DND-41 (cell line): ENCODE data around the gene PPP1CB.

ENCODE experiments used
- ATAC-seq: fragments of 200-7000 bp; cut with Tn5 transposase; 3 replicates; pipeline ENCODE4 v1.9.1; 2021; ENCODE audit warnings: low read depth; ENCODE audit not compliant: insufficient read depth
- DNase-seq: peaks from one replicate; pipeline ENCODE4 v3.0.0-alpha.2; 2020
- H2AFZ ChIP-seq: 2 replicates; pipeline ENCODE4 v1.6.0; 2012; ENCODE audit warnings: low read depth, low read length
- H3K27ac ChIP-seq: 2 replicates; pipeline ENCODE4 v1.5.1; 2012; ENCODE audit warnings: low read length, inconsistent platforms
- H3K27me3 ChIP-seq: fragments of 200-600 bp; sonication (generic); 2 replicates; pipeline ENCODE4 v1.6.0; 2012; ENCODE audit warnings: low read length, mild to moderate bottlenecking, inconsistent platforms; ENCODE audit not compliant: insufficient read depth, poor library complexity
- H3K36me3 ChIP-seq: 2 replicates; pipeline ENCODE4 v1.5.1; 2012; ENCODE audit warnings: low read length, inconsistent platforms; ENCODE audit not compliant: insufficient read depth
- H3K4me1 ChIP-seq: 2 replicates; pipeline ENCODE4 v1.5.1; 2012; ENCODE audit warnings: mild to moderate bottlenecking, low read length; ENCODE audit not compliant: insufficient read depth
- H3K4me2 ChIP-seq: 2 replicates; pipeline ENCODE4 v1.6.0; 2012; ENCODE audit warnings: mild to moderate bottlenecking, moderate library complexity, low read length, inconsistent platforms; ENCODE audit not compliant: insufficient read depth
- H3K4me3 ChIP-seq, 2 experiments: fragments of 200-600 bp in 1 of 2; shearing (Covaris generic) in 1 of 2; 2 replicates each; pipeline ENCODE4 v1.5.1; 2012 to 2016; ENCODE audit warnings: inconsistent platforms in 2 of 2, low read length in 2 of 2, mild to moderate bottlenecking in 2 of 2, low read depth in 1 of 2, moderate library complexity in 1 of 2
- H3K79me2 ChIP-seq: 2 replicates; pipeline ENCODE4 v1.6.0; 2012; ENCODE audit warnings: low read length, inconsistent platforms; ENCODE audit not compliant: insufficient read depth
- H3K9ac ChIP-seq: 2 replicates; pipeline ENCODE4 v1.6.0; 2012; ENCODE audit warnings: low read depth, mild to moderate bottlenecking, inconsistent platforms, low read length, moderate library complexity
- H3K9me3 ChIP-seq: 2 replicates; pipeline ENCODE4 v1.5.1; 2012; ENCODE audit warnings: low read length, moderate library complexity, mild to moderate bottlenecking, inconsistent platforms; ENCODE audit not compliant: insufficient read depth, severe bottlenecking
- H4K20me1 ChIP-seq: 2 replicates; pipeline ENCODE4 v1.6.0; 2012; ENCODE audit warnings: low read length; ENCODE audit not compliant: insufficient read depth
- EZH2 ChIP-seq: IDR thresholded peaks from 3 replicates; pipeline ENCODE4 v1.6.1; 2012; ENCODE audit warnings: borderline replicate concordance, low read depth, mild to moderate bottlenecking, moderate library complexity, low read length, inconsistent platforms; ENCODE audit not compliant: severe bottlenecking
- TF ChIP-seq, protein P1 (sequence below): IDR thresholded peaks from 2 replicates; pipeline ENCODE4 v1.5.1; 2012; ENCODE audit warnings: borderline replicate concordance, low read length, moderate library complexity, mild to moderate bottlenecking; ENCODE audit not compliant: poor library complexity, severe bottlenecking; ENCODE audit errors: extremely low read depth

PPP1CB gene

DNA sequence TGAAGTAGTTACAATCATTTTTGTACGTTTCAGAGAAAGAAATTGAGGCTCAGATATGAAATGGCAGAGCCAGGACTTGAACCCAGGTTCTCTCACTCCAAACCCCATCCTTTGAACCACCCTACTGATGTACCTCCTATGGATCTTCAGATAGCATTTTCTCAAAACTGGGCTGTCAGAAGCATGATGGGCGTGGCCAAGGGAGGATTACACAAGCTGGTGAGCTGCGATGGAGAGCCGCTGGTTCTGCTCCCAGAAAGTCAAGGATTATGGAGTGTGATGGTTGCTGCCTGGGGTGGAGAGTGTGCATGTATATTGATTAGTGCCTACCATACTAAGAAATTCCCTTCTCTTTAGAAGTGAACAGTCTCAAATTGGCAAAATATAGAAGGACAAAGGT, 47.0 kb upstream of the PPP1CB start:
- Histone ChIP-seq H4K20me1 (no peaks in the 10 kb centered on the region), H3K27ac (no peak overlapping the region), H3K9ac (no peak overlapping the region), H3K4me1 (no peaks in the 10 kb centered on the region), H3K4me2 (no peak overlapping the region), H3K27me3 (no peaks in the 10 kb centered on the region), H3K79me2 (no peaks in the 10 kb centered on the region), H3K9me3 (no peaks in the 10 kb centered on the region), H3K36me3 (no peaks in the 10 kb centered on the region), H2AFZ (no peak overlapping the region), H3K4me3 (no peak overlapping the region)
- ATAC-seq (no peak), DNase-seq (no peak)
- TF ChIP-seq, protein P1, sequence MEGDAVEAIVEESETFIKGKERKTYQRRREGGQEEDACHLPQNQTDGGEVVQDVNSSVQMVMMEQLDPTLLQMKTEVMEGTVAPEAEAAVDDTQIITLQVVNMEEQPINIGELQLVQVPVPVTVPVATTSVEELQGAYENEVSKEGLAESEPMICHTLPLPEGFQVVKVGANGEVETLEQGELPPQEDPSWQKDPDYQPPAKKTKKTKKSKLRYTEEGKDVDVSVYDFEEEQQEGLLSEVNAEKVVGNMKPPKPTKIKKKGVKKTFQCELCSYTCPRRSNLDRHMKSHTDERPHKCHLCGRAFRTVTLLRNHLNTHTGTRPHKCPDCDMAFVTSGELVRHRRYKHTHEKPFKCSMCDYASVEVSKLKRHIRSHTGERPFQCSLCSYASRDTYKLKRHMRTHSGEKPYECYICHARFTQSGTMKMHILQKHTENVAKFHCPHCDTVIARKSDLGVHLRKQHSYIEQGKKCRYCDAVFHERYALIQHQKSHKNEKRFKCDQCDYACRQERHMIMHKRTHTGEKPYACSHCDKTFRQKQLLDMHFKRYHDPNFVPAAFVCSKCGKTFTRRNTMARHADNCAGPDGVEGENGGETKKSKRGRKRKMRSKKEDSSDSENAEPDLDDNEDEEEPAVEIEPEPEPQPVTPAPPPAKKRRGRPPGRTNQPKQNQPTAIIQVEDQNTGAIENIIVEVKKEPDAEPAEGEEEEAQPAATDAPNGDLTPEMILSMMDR = no peak
- TF ChIP-seq EZH2 = no peak

DNA sequence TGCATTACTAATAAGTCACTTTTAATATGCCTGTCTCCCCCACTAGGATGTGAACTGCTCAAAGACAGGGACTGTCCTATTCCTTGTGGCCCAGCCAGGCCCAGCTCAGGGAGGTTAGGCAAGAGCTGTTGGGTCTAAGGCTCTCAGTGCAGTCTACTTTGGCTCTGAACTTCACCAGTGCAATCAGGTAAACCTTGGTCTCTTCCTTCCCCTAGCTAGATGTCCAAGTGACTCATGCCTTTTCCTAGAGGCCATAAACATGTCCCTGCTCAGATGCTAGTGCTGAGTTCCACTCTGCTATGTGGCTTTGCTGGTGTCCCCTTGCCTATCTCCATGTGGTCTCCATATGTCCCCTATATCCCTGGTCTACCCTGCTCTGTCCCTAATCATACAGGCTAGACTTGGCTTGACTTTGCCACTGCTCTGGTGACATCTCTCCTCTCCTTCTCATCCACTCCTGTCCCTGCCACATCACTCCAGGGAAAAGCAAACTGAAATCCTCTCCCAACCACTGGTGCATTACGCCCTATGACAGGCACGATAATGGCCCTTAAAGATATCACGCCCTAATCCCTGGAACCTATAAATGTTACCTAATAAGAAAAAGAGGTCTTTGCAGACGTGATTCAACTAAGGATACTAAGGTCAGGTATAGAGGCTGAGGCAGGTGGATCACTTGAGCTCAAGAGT, 45.7 kb upstream of the PPP1CB start:
- H3K4me3 ChIP-seq = no peak overlapping the region
- H3K27me3 ChIP-seq = no peaks in the 10 kb centered on the region
- ATAC-seq = no peak
- no peaks in the 10 kb centered on the region for H3K4me1 ChIP-seq
- H3K79me2 ChIP-seq = no peaks in the 10 kb centered on the region
- no peak overlapping the region for H3K4me2 ChIP-seq
- no peaks in the 10 kb centered on the region for H3K9me3 ChIP-seq
- H3K36me3 ChIP-seq = no peaks in the 10 kb centered on the region
- H3K27ac ChIP-seq = no peak overlapping the region
- no peak overlapping the region for H2AFZ ChIP-seq
- no peak overlapping the region for H3K9ac ChIP-seq
- no peak for DNase-seq
- no peak for TF ChIP-seq EZH2
- TF ChIP-seq, protein P1 = no peak
- no peaks in the 10 kb centered on the region for H4K20me1 ChIP-seq

DNA sequence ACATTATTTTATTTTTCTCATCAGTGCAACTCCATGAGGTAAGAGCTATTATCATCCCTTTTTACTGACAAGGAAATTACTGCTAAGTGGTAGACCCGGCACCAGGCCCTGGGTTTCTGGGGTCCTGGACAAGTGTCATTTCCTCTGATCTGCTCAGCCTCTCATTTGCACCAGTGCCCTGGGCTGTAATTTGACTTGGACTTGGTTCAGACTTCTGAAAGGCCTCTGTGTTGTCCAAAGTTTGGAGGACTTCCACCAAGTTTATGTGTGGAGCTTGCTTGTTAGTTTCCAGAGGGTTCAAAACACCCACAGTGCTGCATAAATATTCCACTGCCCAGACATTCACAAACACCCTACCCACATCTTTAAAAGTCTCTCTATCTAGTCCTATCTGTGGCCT, 44.0 kb upstream of the PPP1CB start:
- DNase-seq (no peak), ATAC-seq (no peak)
- no peaks in the 10 kb centered on the region for H3K79me2 ChIP-seq
- H3K36me3 ChIP-seq = no peaks in the 10 kb centered on the region
- H3K27ac ChIP-seq = no peak overlapping the region
- H3K4me2 ChIP-seq = no peak overlapping the region
- H4K20me1 ChIP-seq = no peaks in the 10 kb centered on the region
- H2AFZ ChIP-seq = no peak overlapping the region
- TF ChIP-seq, protein P1 = no peak
- no peak for TF ChIP-seq EZH2
- no peaks in the 10 kb centered on the region for H3K4me1 ChIP-seq
- H3K27me3 ChIP-seq = no peaks in the 10 kb centered on the region
- no peak overlapping the region for H3K4me3 ChIP-seq
- no peak overlapping the region for H3K9ac ChIP-seq
- no peaks in the 10 kb centered on the region for H3K9me3 ChIP-seq
